CD4-positive, alpha-beta T cell (primary cell): Measurements from ENCODE around the gene SLC4A1. TPM values are rescaled to one million over a fixed set of nuclear protein-coding genes. Genes with fewer than 3 reads are reported as not detected.

Experiments used
- ATAC-seq: fragments of 200-7000 bp; cut with Tn5 transposase; one replicate; pipeline ENCODE4 v1.10.0; 2022; ENCODE audit warnings: mild to moderate bottlenecking; ENCODE audit not compliant: poor library complexity
- CTCF ChIA-PET: fragments of 350-600 bp; sonication (Branson Sonifier 250); formaldehyde crosslinking; loops from one replicate; lab custom pipeline; 2021; ENCODE audit warnings: antibody characterized with exemption, inconsistent platforms; lab: Charles Lee
- POLR2A ChIA-PET: fragments of 350-600 bp; sonication (Branson Sonifier 250); formaldehyde crosslinking; loops from one replicate; lab custom pipeline; 2021; ENCODE audit warnings: antibody characterized with exemption, inconsistent platforms; lab: Charles Lee
- DNase-seq, 14 experiments: peaks; one replicate each; pipeline ENCODE4 v3.0.0-alpha.2; 2013 to 2020; ENCODE audit warnings: mixed read lengths in 2 of 14
- H3K27ac ChIP-seq, 2 donors: one replicate each; pipeline versions ENCODE4 v1.5.1 to v1.7.0; 2013; ENCODE audit warnings: low read length in 2 of 2, low read depth in 1 of 2, mild to moderate bottlenecking in 1 of 2
- H3K27me3 ChIP-seq, 2 experiments: 1 replicate in 1 of 2; 2 replicates in 1 of 2; pipeline versions ENCODE4 v1.6.1 to v1.7.0; 2013; ENCODE audit warnings: low read length in 2 of 2, control low read depth in 1 of 2, mild to moderate bottlenecking in 1 of 2, moderate library complexity in 1 of 2; ENCODE audit not compliant: insufficient read depth in 2 of 2, control insufficient read depth in 1 of 2
- H3K36me3 ChIP-seq: one replicate; pipeline ENCODE4 v1.6.1; 2013; ENCODE audit warnings: low read length, control low read depth; ENCODE audit not compliant: insufficient read depth
- H3K4me1 ChIP-seq: one replicate; pipeline ENCODE4 v1.6.1; 2013; ENCODE audit warnings: low read length, control low read depth; ENCODE audit not compliant: insufficient read depth
- H3K4me3 ChIP-seq: one replicate; pipeline ENCODE4 v1.5.1; 2013; ENCODE audit warnings: mild to moderate bottlenecking, low read length, moderate library complexity
- H3K9me3 ChIP-seq, 2 experiments: 1 replicate in 1 of 2; 2 replicates in 1 of 2; pipeline versions ENCODE4 v1.6.1 to v1.7.0; 2013; ENCODE audit warnings: low read length in 2 of 2, mild to moderate bottlenecking in 2 of 2, control low read depth in 1 of 2, moderate library complexity in 1 of 2; ENCODE audit not compliant: control insufficient read depth in 1 of 2, insufficient read depth in 1 of 2
- H3K27ac Mint-ChIP-seq: one replicate; pipeline ENCODE4 v1.8.0; 2020; ENCODE audit warnings: mixed read lengths
- H3K27me3 Mint-ChIP-seq: one replicate; pipeline ENCODE4 v1.8.0; 2021; ENCODE audit warnings: mixed read lengths
- H3K36me3 Mint-ChIP-seq: one replicate; pipeline ENCODE4 v1.8.0; 2021; ENCODE audit warnings: low read depth, mixed read lengths
- H3K4me1 Mint-ChIP-seq: one replicate; pipeline ENCODE4 v1.8.0; 2021; ENCODE audit warnings: low read depth, mixed read lengths
- H3K4me3 Mint-ChIP-seq: one replicate; pipeline ENCODE4 v1.8.0; 2020; ENCODE audit warnings: mild to moderate bottlenecking, mixed read lengths
- H3K9me3 Mint-ChIP-seq: one replicate; pipeline ENCODE4 v1.8.0; 2020; ENCODE audit warnings: mixed read lengths
- CTCF ChIP-seq: fragments of 200-600 bp; IDR thresholded peaks from one replicate; pipeline ENCODE4 v1.8.0; 2022; ENCODE audit warnings: antibody characterized with exemption, mild to moderate bottlenecking
- intact Hi-C, 2 experiments: fragments of 100-400 bp; cut with DNase I in 1 of 2; cut with micrococcal nuclease in 1 of 2; formaldehyde crosslinking; loops; one replicate each; pipeline versions ENCODE4 v1.15.1 to v1.9.0; 2023 to 2025; cut with DNase I, micrococcal nuclease
- total RNA-seq, 174 experiments: library from RNA in 2 of 174; stranded (reverse) in 2 of 174; gene quantifications; one replicate each; pipeline ENCODE4 v1.2.3 and lab custom pipeline; 2021 to 2026

SLC4A1 gene
- total RNA-seq, 2 experiments from 2014 or later = not detected

- TF ChIP-seq CTCF = no peak
- Mint-ChIP-seq H3K27me3 (peaks cover 63% of the 10 kb centered on the region), H3K4me1 (peaks cover 32% of the 10 kb centered on the region), H3K36me3 (peaks cover 1% of the 10 kb centered on the region), H3K4me3 (no peak overlapping the region), H3K9me3 (no peaks in the 10 kb centered on the region), H3K27ac (no peak overlapping the region)
- no peak overlapping the region for H3K4me3 ChIP-seq
- peaks cover 0 to 12% of the 10 kb centered on the region in 2 experiments for H3K9me3 ChIP-seq
- ATAC-seq (no peak), DNase-seq (no peak)
- ChIA-PET POLR2A (interaction anchor here (0.7 kb wide), 1 partner anchor 46 kb away, joined by 3 read pairs; no protein-coding TSS in a partner anchor), CTCF (no interaction called here)
- no peaks in the 10 kb centered on the region for H3K36me3 ChIP-seq
- H3K4me1 ChIP-seq = peaks cover 42% of the 10 kb centered on the region
- intact Hi-C loops = no loop called here
- peaks cover 38 to 39% of the 10 kb centered on the region in 2 experiments for H3K27me3 ChIP-seq
- no peak overlapping the region for H3K27ac ChIP-seq
Observed at GRCh38 chr17:44312396-44313104, 44.6 kb upstream of the SLC4A1 start.

DNA sequence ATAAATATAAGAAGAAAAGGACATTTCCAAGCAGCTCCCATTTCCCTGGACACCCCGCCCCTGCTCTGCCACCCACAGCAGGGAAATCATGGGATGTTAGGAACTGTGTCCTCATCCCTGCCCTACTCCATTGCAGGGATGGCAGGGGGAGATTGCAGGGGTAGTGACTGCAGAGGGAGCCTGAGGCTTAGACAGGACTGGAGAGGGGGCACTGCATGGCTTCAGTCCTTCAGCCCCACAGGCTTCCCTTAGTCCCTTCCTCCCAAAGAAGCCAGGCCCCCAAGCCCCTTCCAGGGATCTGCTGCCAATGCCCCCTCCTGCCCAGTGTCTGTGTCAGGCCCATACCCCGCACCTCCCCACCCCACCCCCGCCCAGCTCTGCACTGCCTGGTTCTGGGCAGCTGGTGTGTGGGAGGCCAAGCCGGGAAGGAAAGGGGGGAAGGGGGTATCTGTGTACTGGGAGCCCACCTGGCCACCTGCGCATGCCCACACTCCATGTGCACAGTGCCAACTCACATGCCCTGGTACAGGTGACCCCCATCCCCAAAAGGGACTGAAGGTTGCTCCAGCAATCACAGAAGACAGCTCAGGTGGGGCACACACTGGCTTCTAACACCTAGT, 43.7 kb upstream of the SLC4A1 start:
- DNase-seq (no peak), ATAC-seq (no peak)
- Mint-ChIP-seq H3K4me3 (no peak overlapping the region), H3K27me3 (peaks cover 63% of the 10 kb centered on the region), H3K9me3 (no peaks in the 10 kb centered on the region), H3K4me1 (peaks cover 35% of the 10 kb centered on the region), H3K27ac (no peak overlapping the region), H3K36me3 (no peaks in the 10 kb centered on the region)
- Histone ChIP-seq H3K27me3 (peaks cover 38 to 42% of the 10 kb centered on the region in 2 experiments), H3K4me1 (peaks cover 46% of the 10 kb centered on the region), H3K4me3 (no peak overlapping the region), H3K9me3 (peaks cover 0 to 11% of the 10 kb centered on the region in 2 experiments), H3K27ac (no peak overlapping the region), H3K36me3 (no peaks in the 10 kb centered on the region)
- no peak for TF ChIP-seq CTCF
- CTCF ChIA-PET = no interaction called here
- POLR2A ChIA-PET = no interaction called here
- intact Hi-C loops = no loop called here

- H3K4me1 Mint-ChIP-seq = peaks cover 32% of the 10 kb centered on the region
- no peak overlapping the region for H3K4me3 ChIP-seq
- H3K9me3 ChIP-seq = peaks cover 0 to 5% of the 10 kb centered on the region in 2 experiments
- no peaks in the 10 kb centered on the region for H3K36me3 ChIP-seq
- CTCF ChIA-PET = interaction anchor here (1.4 kb wide), 1 partner anchor 100 kb away, joined by 5 read pairs; no protein-coding TSS in a partner anchor
- no peak overlapping the region for H3K27ac Mint-ChIP-seq
- H3K36me3 Mint-ChIP-seq = no peaks in the 10 kb centered on the region
- POLR2A ChIA-PET = interaction anchor here (0.8 kb wide), 1 partner anchor 16 kb away, joined by 3 read pairs; no protein-coding TSS in a partner anchor
- H3K27me3 ChIP-seq = peaks cover 30 to 36% of the 10 kb centered on the region in 2 experiments
- no peak for TF ChIP-seq CTCF
- H3K27ac ChIP-seq = no peak overlapping the region
- no peaks in the 10 kb centered on the region for H3K9me3 Mint-ChIP-seq
- peaks cover 60% of the 10 kb centered on the region for H3K27me3 Mint-ChIP-seq
- peaks cover 39% of the 10 kb centered on the region for H3K4me1 ChIP-seq
- DNase-seq (no peak), ATAC-seq (no peak)
- intact Hi-C loops = no loop called here
- H3K4me3 Mint-ChIP-seq = no peak overlapping the region
Observed at GRCh38 chr17:44310609-44311376, 42.9 kb upstream of the SLC4A1 start.
